ENCODE measurements around the gene D2HGDH.
"Not testable (repeated sequence)": the region's sequence is repeated elsewhere in the genome, so short reads cannot be mapped to it uniquely, and the experiment has no call there.

Gene D2HGDH

GRCh38 chr2:241733391-241734207, 831 bp upstream of the D2HGDH start:
- Mint-ChIP-seq H3K36me3 (no peaks in the 10 kb centered on the region), H3K4me1 (peaks cover 13% of the 10 kb centered on the region), H3K4me3 (peak overlapping the region; percentile 79), H3K9me3 (no peaks in the 10 kb centered on the region), H3K27me3 (no peaks in the 10 kb centered on the region), H3K27ac (peak overlapping the region; percentile 68)
- no peak for ATAC-seq (ENCODE audit: low read depth)
- no peak for DNase-seq (ENCODE audit: low spot score in 2 of 2)

DNA sequence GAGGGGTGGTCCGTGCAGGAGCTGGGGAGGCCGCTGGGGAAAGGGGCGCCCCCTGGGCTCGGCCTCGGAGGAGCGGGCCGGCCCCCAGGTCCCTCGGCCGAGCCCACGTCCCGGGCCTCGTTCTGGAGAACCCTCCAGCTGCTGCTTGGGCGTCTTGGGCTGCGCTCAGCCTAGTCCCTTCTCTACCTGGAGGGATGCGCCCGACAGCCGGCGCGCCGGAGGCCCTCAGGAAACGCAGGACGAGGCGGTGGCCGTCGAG, 293 bp upstream of the D2HGDH start:
- H3K4me3 Mint-ChIP-seq, result peak overlapping the region; percentile 79
- no peaks in the 10 kb centered on the region for H3K9me3 Mint-ChIP-seq
- DNase-seq (ENCODE audit: low spot score in 2 of 2) (no peak), ATAC-seq (ENCODE audit: low read depth) (no peak)
- no peaks in the 10 kb centered on the region for H3K36me3 Mint-ChIP-seq
- peaks cover 13% of the 10 kb centered on the region for H3K4me1 Mint-ChIP-seq
- no peak overlapping the region for H3K27ac Mint-ChIP-seq
- no peaks in the 10 kb centered on the region for H3K27me3 Mint-ChIP-seq

GRCh38 chr2:241736111-241736510, 1.7 kb downstream of the D2HGDH start:
- DNase-seq (ENCODE audit: low spot score in 2 of 2) (no peak), ATAC-seq (ENCODE audit: low read depth) (no peak)
- peaks cover 15% of the 10 kb centered on the region for H3K4me1 Mint-ChIP-seq
- no peaks in the 10 kb centered on the region for H3K27me3 Mint-ChIP-seq
- H3K27ac Mint-ChIP-seq, result no peak overlapping the region
- H3K9me3 Mint-ChIP-seq, result no peaks in the 10 kb centered on the region
- H3K4me3 Mint-ChIP-seq, result peak overlapping the region; percentile 73
- no peaks in the 10 kb centered on the region for H3K36me3 Mint-ChIP-seq

- Mint-ChIP-seq H3K4me1 (peaks cover 11% of the 10 kb centered on the region), H3K27me3 (no peaks in the 10 kb centered on the region), H3K36me3 (no peaks in the 10 kb centered on the region), H3K27ac (no peak overlapping the region), H3K9me3 (no peaks in the 10 kb centered on the region), H3K4me3 (no peak overlapping the region)
- no peak for ATAC-seq (ENCODE audit: low read depth)
- no peak for DNase-seq (ENCODE audit: low spot score in 2 of 2)
These were observed 3.7 kb downstream of the D2HGDH start for GRCh38 chr2:241738040-241738686.

GRCh38 chr2:241739177-241739576, 4.7 kb downstream of the D2HGDH start:
- Mint-ChIP-seq H3K27me3 (no peaks in the 10 kb centered on the region), H3K9me3 (no peaks in the 10 kb centered on the region), H3K36me3 (no peaks in the 10 kb centered on the region), H3K4me3 (no peak overlapping the region), H3K27ac (no peak overlapping the region), H3K4me1 (peaks cover 11% of the 10 kb centered on the region)
- no peak for ATAC-seq (ENCODE audit: low read depth)
- no peak for DNase-seq (ENCODE audit: low spot score in 2 of 2)

GRCh38 chr2:241739651-241740050, 5.2 kb downstream of the D2HGDH start:
- no peaks in the 10 kb centered on the region for H3K9me3 Mint-ChIP-seq
- H3K27ac Mint-ChIP-seq, result no peak overlapping the region
- H3K36me3 Mint-ChIP-seq, result no peaks in the 10 kb centered on the region
- H3K4me1 Mint-ChIP-seq, result peaks cover 11% of the 10 kb centered on the region
- no peak for DNase-seq (ENCODE audit: low spot score in 2 of 2)
- no peak for ATAC-seq (ENCODE audit: low read depth)
- no peak overlapping the region for H3K4me3 Mint-ChIP-seq
- H3K27me3 Mint-ChIP-seq, result no peaks in the 10 kb centered on the region

GRCh38 chr2:241741016-241741415, 6.6 kb downstream of the D2HGDH start:
- H3K4me1 Mint-ChIP-seq, result peaks cover 11% of the 10 kb centered on the region
- no peak overlapping the region for H3K27ac Mint-ChIP-seq
- peaks cover 2% of the 10 kb centered on the region for H3K9me3 Mint-ChIP-seq
- peaks cover 9% of the 10 kb centered on the region for H3K36me3 Mint-ChIP-seq
- H3K27me3 Mint-ChIP-seq, result no peaks in the 10 kb centered on the region
- no peak for DNase-seq (ENCODE audit: low spot score in 2 of 2)
- ATAC-seq (ENCODE audit: low read depth), result no peak
- H3K4me3 Mint-ChIP-seq, result no peak overlapping the region

DNA sequence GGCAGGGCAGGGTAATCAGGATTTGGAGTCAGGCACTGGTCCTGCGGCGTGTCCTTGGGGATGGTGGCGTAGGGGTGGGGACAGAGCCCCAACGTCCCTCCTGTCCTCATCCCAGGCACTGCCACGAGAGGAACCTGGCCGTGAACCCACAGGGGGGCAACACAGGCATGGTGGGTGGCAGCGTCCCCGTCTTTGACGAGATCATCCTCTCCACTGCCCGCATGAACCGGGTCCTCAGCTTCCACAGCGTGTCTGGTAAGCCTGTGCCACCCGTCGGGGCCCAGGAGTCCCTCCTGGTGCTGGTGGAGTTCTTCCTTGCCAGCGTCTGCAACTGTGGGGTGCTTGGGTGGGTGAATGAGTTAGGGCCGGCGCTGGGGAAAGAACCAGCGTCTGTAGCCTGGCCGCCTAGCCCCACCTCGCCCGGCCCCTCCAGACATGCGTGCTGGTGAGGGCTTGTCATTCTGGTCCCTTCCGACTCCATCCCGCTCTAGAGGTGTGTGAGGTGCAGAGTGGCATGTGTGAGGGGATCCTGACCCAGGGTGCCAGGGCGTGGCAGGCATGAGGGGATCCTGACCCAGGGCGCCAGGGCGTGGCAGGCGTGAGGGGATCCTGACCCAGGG, 8.0 kb downstream of the D2HGDH start:
- no peak overlapping the region for H3K4me3 Mint-ChIP-seq
- H3K36me3 Mint-ChIP-seq, result peaks cover 11% of the 10 kb centered on the region
- H3K9me3 Mint-ChIP-seq, result peaks cover 3% of the 10 kb centered on the region
- ATAC-seq (ENCODE audit: low read depth) (no peak), DNase-seq (ENCODE audit: low spot score in 2 of 2) (no peak)
- H3K27ac Mint-ChIP-seq, result no peak overlapping the region
- peaks cover 8% of the 10 kb centered on the region for H3K4me1 Mint-ChIP-seq
- no peaks in the 10 kb centered on the region for H3K27me3 Mint-ChIP-seq

GRCh38 chr2:241743008-241743407, 8.6 kb downstream of the D2HGDH start:
- not testable (repeated sequence) for H3K27me3 Mint-ChIP-seq; ATAC-seq (ENCODE audit: low read depth); DNase-seq (ENCODE audit: low spot score in 2 of 2); H3K4me1 Mint-ChIP-seq; H3K9me3 Mint-ChIP-seq; H3K4me3 Mint-ChIP-seq; H3K27ac Mint-ChIP-seq
- H3K36me3 Mint-ChIP-seq, result peaks cover 12% of the 10 kb centered on the region

DNA sequence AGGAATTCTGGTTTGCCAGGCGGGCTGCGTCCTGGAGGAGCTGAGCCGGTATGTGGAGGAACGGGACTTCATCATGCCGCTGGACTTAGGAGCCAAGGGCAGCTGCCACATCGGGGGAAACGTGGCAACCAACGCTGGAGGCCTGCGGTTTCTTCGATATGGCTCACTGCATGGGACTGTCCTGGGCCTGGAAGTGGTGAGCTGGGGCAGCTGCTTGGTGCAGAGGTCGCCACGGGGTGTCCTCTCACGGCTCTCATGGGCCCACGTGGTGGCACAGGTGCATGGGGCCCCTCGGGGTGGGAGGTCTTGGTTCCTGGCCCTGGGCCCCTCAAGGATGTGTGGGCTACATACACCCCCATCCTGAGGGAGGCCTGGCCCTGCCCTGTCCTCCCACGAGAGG, 9.2 kb downstream of the D2HGDH start:
- Mint-ChIP-seq H3K27me3 (no peaks in the 10 kb centered on the region), H3K27ac (no peak overlapping the region), H3K4me3 (no peak overlapping the region), H3K36me3 (peaks cover 13% of the 10 kb centered on the region), H3K4me1 (peaks cover 8% of the 10 kb centered on the region), H3K9me3 (peaks cover 3% of the 10 kb centered on the region)
- DNase-seq (ENCODE audit: low spot score in 2 of 2), result no peak
- no peak for ATAC-seq (ENCODE audit: low read depth)

GRCh38 chr2:241744028-241744754, 9.8 kb downstream of the D2HGDH start:
- no peak for ATAC-seq (ENCODE audit: low read depth)
- Mint-ChIP-seq H3K36me3 (peaks cover 17% of the 10 kb centered on the region), H3K9me3 (peaks cover 3% of the 10 kb centered on the region), H3K27ac (no peak overlapping the region), H3K4me3 (no peak overlapping the region), H3K4me1 (peaks cover 9% of the 10 kb centered on the region), H3K27me3 (no peaks in the 10 kb centered on the region)
- DNase-seq (ENCODE audit: low spot score in 2 of 2), result no peak

DNA sequence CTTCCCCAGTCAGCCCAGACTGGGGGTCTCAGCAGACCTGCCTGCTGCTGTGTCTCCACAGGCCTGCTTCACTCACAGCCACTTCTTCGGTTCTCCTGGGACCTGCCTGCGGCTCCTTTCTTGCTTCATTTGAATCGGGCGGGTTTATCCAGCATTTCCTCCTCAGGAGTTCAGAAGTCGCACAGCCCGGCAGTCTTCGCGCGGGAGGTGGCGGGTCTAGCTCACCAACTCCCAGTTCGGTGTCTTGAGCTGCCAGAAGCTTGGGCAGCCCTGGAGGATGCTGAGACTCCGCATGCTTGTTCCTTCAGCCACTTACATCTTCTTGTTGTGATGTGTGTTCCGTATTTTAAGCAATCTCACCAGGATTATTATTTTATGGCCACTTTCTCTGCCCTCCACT, 10.8 kb downstream of the D2HGDH start:
- ATAC-seq (ENCODE audit: low read depth), result no peak
- Mint-ChIP-seq H3K27me3 (no peaks in the 10 kb centered on the region), H3K4me3 (no peak overlapping the region), H3K27ac (no peak overlapping the region), H3K36me3 (peaks cover 21% of the 10 kb centered on the region), H3K9me3 (peaks cover 3% of the 10 kb centered on the region), H3K4me1 (peaks cover 5% of the 10 kb centered on the region)
- DNase-seq (ENCODE audit: low spot score in 2 of 2), result no peak

DNA sequence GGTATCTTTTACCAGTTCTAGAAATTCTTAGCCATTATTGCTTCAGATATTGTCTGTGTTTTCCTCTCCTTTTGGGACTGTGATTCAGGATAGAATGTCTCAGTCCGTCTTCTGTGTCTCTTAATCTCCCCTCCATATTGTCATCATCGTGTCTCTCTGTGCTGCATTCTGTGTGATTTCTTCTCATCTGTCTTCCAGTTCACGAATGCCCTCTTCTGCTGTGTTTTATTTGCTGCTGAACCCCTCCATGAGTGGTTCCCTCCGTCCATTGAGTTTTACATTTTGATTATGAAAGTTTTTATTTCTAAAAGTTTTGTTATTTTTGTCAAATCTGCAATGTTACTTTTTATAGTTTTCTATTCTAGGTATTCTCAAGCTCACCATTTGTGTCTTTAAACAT, 11.7 kb downstream of the D2HGDH start:
- ATAC-seq (ENCODE audit: low read depth) (no peak), DNase-seq (ENCODE audit: low spot score in 2 of 2) (no peak)
- no peak overlapping the region for H3K27ac Mint-ChIP-seq
- H3K4me3 Mint-ChIP-seq, result no peak overlapping the region
- H3K4me1 Mint-ChIP-seq, result peaks cover 4% of the 10 kb centered on the region
- H3K36me3 Mint-ChIP-seq, result peaks cover 21% of the 10 kb centered on the region
- peaks cover 3% of the 10 kb centered on the region for H3K9me3 Mint-ChIP-seq
- no peaks in the 10 kb centered on the region for H3K27me3 Mint-ChIP-seq

All from memory B cell (primary cell).